A549 (cell line): ENCODE measurements around the gene IRF6. TPM values are rescaled to one million over a fixed set of nuclear protein-coding genes. Genes with fewer than 3 reads are reported as not detected.

Experiments
- ATAC-seq, 2 experiments: fragments of 200-7000 bp in 1 of 2; fragments of >200 bp in 1 of 2; cut with Nextera tagmentation in 1 of 2; cut with Tn5 transposase in 1 of 2; 3 replicates each; pipeline versions ENCODE4 v1.8.0 to v1.9.1; 2018 to 2020; ENCODE audit warnings: mild to moderate bottlenecking in 1 of 2, moderate library complexity in 1 of 2
- CTCF ChIA-PET: fragments of 300-600 bp; sonication (Branson Sonifier 250); formaldehyde crosslinking; extraction: SDS; loops from one replicate; lab custom pipeline; 2021; ENCODE audit warnings: antibody characterized with exemption, inconsistent platforms; lab: Yijun Ruan, JAX
- POLR2A ChIA-PET: fragments of 350-600 bp; formaldehyde crosslinking; extraction: SDS; loops from one replicate; lab custom pipeline; 2021; ENCODE audit warnings: antibody characterized with exemption, inconsistent platforms; lab: Yijun Ruan, JAX
- DNase-seq, 2 experiments: peaks; one replicate each; pipeline versions ENCODE4 v3.0.0 to v3.0.0-alpha.2; 2011 to 2016; ENCODE audit warnings: low read depth in 1 of 2, low spot score in 1 of 2
- FAIRE-seq: peaks from 2 replicates; lab custom pipeline; 2011; peaks lifted over from hg19 to GRCh38; lab: Jason Lieb, UNC
- H3K27ac ChIP-seq, 2 experiments: fragments of >200 bp; sonication (Bioruptor Twin); formaldehyde crosslinking; 3 replicates each; pipeline ENCODE4 v1.5.1; 2016 to 2017
- H3K4me1 ChIP-seq: fragments of >200 bp; sonication (Bioruptor Twin); formaldehyde crosslinking; 3 replicates; pipeline ENCODE4 v1.6.1; 2016
- H3K4me2 ChIP-seq: fragments of >200 bp; sonication (Bioruptor Twin); formaldehyde crosslinking; 3 replicates; pipeline ENCODE4 v1.6.1; 2016
- H3K4me3 ChIP-seq: fragments of >200 bp; sonication (Bioruptor Twin); formaldehyde crosslinking; 3 replicates; pipeline ENCODE4 v1.5.1; 2016
- H3K9me3 ChIP-seq: fragments of >200 bp; sonication (Bioruptor Twin); formaldehyde crosslinking; 3 replicates; pipeline ENCODE4 v1.6.1; 2016
- ATOH8 ChIP-seq: fragments of 250-450 bp; sonication (Bioruptor Pico); IDR thresholded peaks from 2 replicates; pipeline ENCODE4 v1.5.0; 2020; ENCODE audit warnings: low read depth, mild to moderate bottlenecking, moderate library complexity
- BCL3 ChIP-seq: fragments of >200 bp; sonication (Bioruptor Twin); formaldehyde crosslinking; IDR thresholded peaks from 3 replicates; pipeline ENCODE4 v1.6.1; 2016
- CBX2 ChIP-seq: fragments of 200-600 bp; sonication (generic); IDR thresholded peaks from 2 replicates; pipeline ENCODE4 v1.6.1; 2016; ENCODE audit warnings: low read depth, mild to moderate bottlenecking, borderline replicate concordance
- CBX8 ChIP-seq: fragments of 200-600 bp; sonication (generic); IDR thresholded peaks from 2 replicates; pipeline ENCODE4 v1.6.1; 2016
- CHD4 ChIP-seq: fragments of 200-600 bp; sonication (generic); IDR thresholded peaks from 2 replicates; pipeline ENCODE4 v1.6.1; 2016; ENCODE audit warnings: antibody characterized with exemption, mild to moderate bottlenecking, borderline replicate concordance
- E2F6 ChIP-seq: IDR thresholded peaks from 2 replicates; pipeline ENCODE4 v1.6.1; 2012; ENCODE audit warnings: low read depth, borderline replicate concordance
- EHF ChIP-seq: fragments of 250-450 bp; sonication (Bioruptor Pico); IDR thresholded peaks from 2 replicates; pipeline ENCODE4 v1.5.0; 2020; ENCODE audit warnings: mild to moderate bottlenecking
- EHMT2 ChIP-seq: fragments of 200-600 bp; sonication (generic); IDR thresholded peaks from 2 replicates; pipeline ENCODE4 v1.6.1; 2016; ENCODE audit warnings: antibody characterized with exemption, low read depth, mild to moderate bottlenecking, moderate library complexity
- ELK1 ChIP-seq: fragments of 150-350 bp; IDR thresholded peaks from 2 replicates; pipeline ENCODE4 v1.6.1; 2014; ENCODE audit warnings: low read depth, mild to moderate bottlenecking, low read length
- FOSB ChIP-seq: fragments of 250-450 bp; sonication (Bioruptor Pico); IDR thresholded peaks from 2 replicates; pipeline ENCODE4 v1.5.0; 2020; ENCODE audit warnings: mild to moderate bottlenecking, moderate library complexity
- GATA3 ChIP-seq: IDR thresholded peaks from 2 replicates; pipeline ENCODE4 v1.6.1; 2012; ENCODE audit warnings: borderline replicate concordance
- HDAC2 ChIP-seq: fragments of 200-600 bp; sonication (generic); IDR thresholded peaks from 2 replicates; pipeline ENCODE4 v1.6.1; 2016
- HMGXB4 ChIP-seq: fragments of 250-450 bp; sonication (Bioruptor Pico); IDR thresholded peaks from 2 replicates; pipeline ENCODE4 v1.5.0; 2021; ENCODE audit warnings: mild to moderate bottlenecking, moderate library complexity, borderline replicate concordance
- HOXA7 ChIP-seq: fragments of 250-450 bp; sonication (Bioruptor Pico); IDR thresholded peaks from 2 replicates; pipeline ENCODE4 v1.5.0; 2020; ENCODE audit warnings: mild to moderate bottlenecking, moderate library complexity
- JUN ChIP-seq, 2 experiments: fragments of >200 bp; sonication (Bioruptor Twin); formaldehyde crosslinking; IDR thresholded peaks; 2 replicates in 1 of 2; 3 replicates in 1 of 2; pipeline ENCODE4 v1.6.1; 2016 to 2017
- JUNB ChIP-seq: fragments of >200 bp; sonication (Bioruptor Twin); formaldehyde crosslinking; IDR thresholded peaks from 2 replicates; pipeline ENCODE4 v1.6.1; 2016
- MAX ChIP-seq: IDR thresholded peaks from 2 replicates; pipeline ENCODE4 v1.6.1; 2012
- NPAS2 ChIP-seq: fragments of 250-450 bp; sonication (Bioruptor Pico); IDR thresholded peaks from 2 replicates; pipeline ENCODE4 v1.8.0; 2022; ENCODE audit warnings: mild to moderate bottlenecking, moderate library complexity, borderline replicate concordance
- PBX3 ChIP-seq: IDR thresholded peaks from 2 replicates; pipeline ENCODE4 v1.6.1; 2012
- PHF8 ChIP-seq: fragments of 200-600 bp; sonication (generic); IDR thresholded peaks from 2 replicates; pipeline ENCODE4 v1.6.1; 2016; ENCODE audit warnings: low read depth, mild to moderate bottlenecking, antibody characterized with exemption, moderate library complexity, borderline replicate concordance
- RCOR1 ChIP-seq: fragments of 150-350 bp; IDR thresholded peaks from 2 replicates; pipeline ENCODE4 v1.6.1; 2014; ENCODE audit warnings: antibody characterized with exemption, low read length, low read depth
- REST ChIP-seq: fragments of 200-600 bp; sonication (generic); IDR thresholded peaks from 2 replicates; pipeline ENCODE4 v1.6.1; 2016; ENCODE audit warnings: antibody characterized with exemption, mild to moderate bottlenecking, moderate library complexity
- TP53 ChIP-seq: fragments of 250-450 bp; sonication (Bioruptor Pico); IDR thresholded peaks from 2 replicates; pipeline ENCODE4 v1.5.0; 2021; ENCODE audit warnings: mild to moderate bottlenecking, moderate library complexity
- USF2 ChIP-seq: fragments of 450-650 bp; IDR thresholded peaks from 2 replicates; pipeline ENCODE4 v1.6.1; 2014; ENCODE audit warnings: antibody characterized with exemption
- WGBS: methylation state at CpG from one replicate; pipeline ENCODE4 v1.1.6; 2017; ENCODE audit errors: missing lambda C conversion rate; 5-methylcytosine and 5-hydroxymethylcytosine counted together
- polyA plus RNA-seq, 4 experiments: library from polyadenylated mRNA; depleted of rRNA in 3 of 4; stranded (reverse); fragments of >200 nt; fragmentation: RNase III in 1 of 4; extraction: RNeasy Plus Mini Kit Qiagen cat#74134 plus additional on column Dnase treatment in 1 of 4; gene quantifications; 2 replicates in 3 of 4; 3 replicates in 1 of 4; pipeline ENCODE4 v1.2.3, GENCODE V29; 2011 to 2017

IRF6 gene
- polyA plus RNA-seq, 2 of the 4 experiments (the other 2 are of a cell fraction), result 0.08 to 0.22 TPM

- Histone ChIP-seq H3K9me3 (no peaks in the 10 kb centered on the region), H3K4me3 (no peak overlapping the region), H3K4me2 (no peak overlapping the region), H3K4me1 (no peaks in the 10 kb centered on the region), H3K27ac (no peak overlapping the region)
- FAIRE-seq (no peak), ATAC-seq (no peak), DNase-seq (no peak)
- WGBS, result 86% methylated on average over 3 of the region's 3 CpGs
- POLR2A ChIA-PET, result no interaction called here
- CTCF ChIA-PET, result interaction anchor here (1.1 to 11.8 kb wide), 5 partner anchors 15 to 134 kb away, joined by 3 to 235 read pairs (median 4); no protein-coding TSS in a partner anchor
- TF ChIP-seq CBX2, result no peak
- no peak for TF ChIP-seq CHD4
- TF ChIP-seq CBX8, result no peak
- no peak for TF ChIP-seq NPAS2 (CRISPR knock-in tag)
- no peak for TF ChIP-seq BCL3
- TF ChIP-seq FOSB, result no peak
- TF ChIP-seq E2F6, result no peak
- no peak for TF ChIP-seq HDAC2
- TF ChIP-seq ATOH8 (CRISPR knock-in tag), result no peak
- TF ChIP-seq TP53 (CRISPR knock-in tag), result no peak
- no peak for TF ChIP-seq JUNB
- no peak for TF ChIP-seq REST
- no peak for TF ChIP-seq PBX3
- no peak for TF ChIP-seq EHF
These were observed 48.3 kb upstream of the IRF6 start for GRCh38 chr1:209854196-209854595.

GRCh38 chr1:209853676-209854075 is 47.7 kb upstream of the IRF6 start:
- no peak overlapping the region for H3K4me2 ChIP-seq
- H3K27ac ChIP-seq, result no peak overlapping the region
- ChIA-PET CTCF (interaction anchor here (1.2 to 11.8 kb wide), 3 partner anchors 14 to 134 kb away, joined by 3 to 235 read pairs (median 12); no protein-coding TSS in a partner anchor), POLR2A (no interaction called here)
- H3K9me3 ChIP-seq, result no peaks in the 10 kb centered on the region
- DNase-seq, result no peak
- ATAC-seq, result no peak
- no peak for FAIRE-seq
- no peak overlapping the region for H3K4me3 ChIP-seq
- WGBS, result 100% methylated on average over 2 of the region's 2 CpGs
- no peaks in the 10 kb centered on the region for H3K4me1 ChIP-seq
- TF ChIP-seq PHF8, result no peak
- TF ChIP-seq MAX, result no peak
- TF ChIP-seq HDAC2, result no peak
- TF ChIP-seq CBX2, result no peak
- TF ChIP-seq CHD4, result no peak
- TF ChIP-seq RCOR1, result no peak
- no peak for TF ChIP-seq EHF
- TF ChIP-seq E2F6, result no peak
- TF ChIP-seq JUN (IDR thresholded peaks at IDR 0.05), result no peak
- no peak for TF ChIP-seq HMGXB4 (CRISPR knock-in tag)
- TF ChIP-seq USF2, result no peak
- TF ChIP-seq EHMT2, result no peak
- TF ChIP-seq ELK1, result no peak
- no peak for TF ChIP-seq GATA3
- TF ChIP-seq HOXA7 (CRISPR knock-in tag), result no peak
